Ovary (tissue), 3 donors: ENCODE measurements around the gene BSCL2.

Experiments used
- POLR2A ChIP-seq: fragments of 450-650 bp; IDR thresholded peaks from one replicate; pipeline ENCODE4 v1.6.1; 2017; ENCODE audit warnings: antibody characterized with exemption, mild to moderate bottlenecking, moderate library complexity
- TF ChIP-seq, protein P1 (sequence below), 3 donors: fragments of 450-650 bp in 2 of 3; fragments of 200-600 bp in 1 of 3; IDR thresholded peaks; one replicate each; pipeline versions ENCODE4 v1.5.1 to v1.8.0; 2016 to 2022; ENCODE audit warnings: antibody characterized with exemption in 3 of 3, mild to moderate bottlenecking in 1 of 3
- donor health status: DM: no; HTN: no; CAD: no.

- TF ChIP-seq, protein P1, sequence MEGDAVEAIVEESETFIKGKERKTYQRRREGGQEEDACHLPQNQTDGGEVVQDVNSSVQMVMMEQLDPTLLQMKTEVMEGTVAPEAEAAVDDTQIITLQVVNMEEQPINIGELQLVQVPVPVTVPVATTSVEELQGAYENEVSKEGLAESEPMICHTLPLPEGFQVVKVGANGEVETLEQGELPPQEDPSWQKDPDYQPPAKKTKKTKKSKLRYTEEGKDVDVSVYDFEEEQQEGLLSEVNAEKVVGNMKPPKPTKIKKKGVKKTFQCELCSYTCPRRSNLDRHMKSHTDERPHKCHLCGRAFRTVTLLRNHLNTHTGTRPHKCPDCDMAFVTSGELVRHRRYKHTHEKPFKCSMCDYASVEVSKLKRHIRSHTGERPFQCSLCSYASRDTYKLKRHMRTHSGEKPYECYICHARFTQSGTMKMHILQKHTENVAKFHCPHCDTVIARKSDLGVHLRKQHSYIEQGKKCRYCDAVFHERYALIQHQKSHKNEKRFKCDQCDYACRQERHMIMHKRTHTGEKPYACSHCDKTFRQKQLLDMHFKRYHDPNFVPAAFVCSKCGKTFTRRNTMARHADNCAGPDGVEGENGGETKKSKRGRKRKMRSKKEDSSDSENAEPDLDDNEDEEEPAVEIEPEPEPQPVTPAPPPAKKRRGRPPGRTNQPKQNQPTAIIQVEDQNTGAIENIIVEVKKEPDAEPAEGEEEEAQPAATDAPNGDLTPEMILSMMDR (IDR thresholded peaks at IDR 0.05), result no peak
- no peak for TF ChIP-seq POLR2A
Measured at GRCh38 chr11:62656796-62657429, 50.3 kb downstream of the BSCL2 start.
